Measurements from ENCODE around the gene BCL2L1. TPM values are rescaled to one million over a fixed set of nuclear protein-coding genes. Genes with fewer than 3 reads are reported as not detected.

Gene BCL2L1
- total RNA-seq, 1 experiment from 2014 or later = 226 TPM

GRCh38 chr20:31706607-31707257, 15.9 kb downstream of the BCL2L1 start (continued):
- TF ChIP-seq, protein P1, sequence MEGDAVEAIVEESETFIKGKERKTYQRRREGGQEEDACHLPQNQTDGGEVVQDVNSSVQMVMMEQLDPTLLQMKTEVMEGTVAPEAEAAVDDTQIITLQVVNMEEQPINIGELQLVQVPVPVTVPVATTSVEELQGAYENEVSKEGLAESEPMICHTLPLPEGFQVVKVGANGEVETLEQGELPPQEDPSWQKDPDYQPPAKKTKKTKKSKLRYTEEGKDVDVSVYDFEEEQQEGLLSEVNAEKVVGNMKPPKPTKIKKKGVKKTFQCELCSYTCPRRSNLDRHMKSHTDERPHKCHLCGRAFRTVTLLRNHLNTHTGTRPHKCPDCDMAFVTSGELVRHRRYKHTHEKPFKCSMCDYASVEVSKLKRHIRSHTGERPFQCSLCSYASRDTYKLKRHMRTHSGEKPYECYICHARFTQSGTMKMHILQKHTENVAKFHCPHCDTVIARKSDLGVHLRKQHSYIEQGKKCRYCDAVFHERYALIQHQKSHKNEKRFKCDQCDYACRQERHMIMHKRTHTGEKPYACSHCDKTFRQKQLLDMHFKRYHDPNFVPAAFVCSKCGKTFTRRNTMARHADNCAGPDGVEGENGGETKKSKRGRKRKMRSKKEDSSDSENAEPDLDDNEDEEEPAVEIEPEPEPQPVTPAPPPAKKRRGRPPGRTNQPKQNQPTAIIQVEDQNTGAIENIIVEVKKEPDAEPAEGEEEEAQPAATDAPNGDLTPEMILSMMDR (IDR thresholded peaks at IDR 0.05 in 2 of 3, conservative IDR thresholded peaks at IDR 0.05 in 1 of 3; ENCODE audit: borderline replicate concordance in 1 of 3, insufficient read depth in 1 of 3, low read depth in 2 of 3, low read length in 2 of 3) = no peak
- TF ChIP-seq SIN3A (IDR thresholded peaks at IDR 0.05; ENCODE audit: low read depth) = no peak
- TF ChIP-seq EZH2 (IDR thresholded peaks at IDR 0.05) = no peak
- no peak for TF ChIP-seq MAX (IDR thresholded peaks at IDR 0.05)
- no peak for TF ChIP-seq CEBPB (IDR thresholded peaks at IDR 0.05; ENCODE audit: low read depth)
- TF ChIP-seq ZFX (IDR thresholded peaks at IDR 0.05) = no peak
- TF ChIP-seq EGR1 (IDR thresholded peaks at IDR 0.05; ENCODE audit: low read depth) = no peak
- TF ChIP-seq, protein P2, sequence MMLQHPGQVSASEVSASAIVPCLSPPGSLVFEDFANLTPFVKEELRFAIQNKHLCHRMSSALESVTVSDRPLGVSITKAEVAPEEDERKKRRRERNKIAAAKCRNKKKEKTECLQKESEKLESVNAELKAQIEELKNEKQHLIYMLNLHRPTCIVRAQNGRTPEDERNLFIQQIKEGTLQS (IDR thresholded peaks at IDR 0.05) = no peak
- TF ChIP-seq TCF7L2 (IDR thresholded peaks at IDR 0.05; ENCODE audit: borderline replicate concordance, extremely low read depth, insufficient read depth, insufficient read length) = no peak
- TF ChIP-seq POLR2A (IDR thresholded peaks at IDR 0.05; ENCODE audit: borderline replicate concordance, extremely low read depth, insufficient read depth, insufficient read length) = no peak

Data from HCT116 (cell line).